Neural progenitor cell (in vitro differentiated cells): ENCODE results near the gene GMCL1. TPM values are rescaled to one million over a fixed set of nuclear protein-coding genes. Genes with fewer than 3 reads are reported as not detected.

ENCODE experiments used
- DNase-seq: peaks from one replicate; pipeline ENCODE4 v3.0.0-alpha.2; 2016; ENCODE audit warnings: low spot score
- H2AFZ ChIP-seq: fragments of 200-600 bp; sonication (generic); replicated peaks from 2 replicates; pipeline ENCODE4 v1.6.1; 2016; ENCODE audit warnings: antibody characterized with exemption
- H3F3A ChIP-seq: fragments of 200-600 bp; sonication (generic); 2 replicates; pipeline ENCODE4 v1.6.1; 2016; ENCODE audit warnings: antibody characterized with exemption, low read depth
- H3K27ac ChIP-seq: fragments of 200-600 bp; sonication (generic); 2 replicates; pipeline ENCODE4 v1.5.1; 2016; ENCODE audit warnings: mild to moderate bottlenecking
- H3K27me3 ChIP-seq: fragments of 200-600 bp; sonication (generic); 2 replicates; pipeline ENCODE4 v1.6.1; 2016; ENCODE audit warnings: mild to moderate bottlenecking, moderate library complexity
- H3K36me3 ChIP-seq: fragments of 200-600 bp; sonication (generic); 2 replicates; pipeline ENCODE4 v1.5.1; 2016
- H3K4me1 ChIP-seq: fragments of 200-600 bp; sonication (generic); 2 replicates; pipeline ENCODE4 v1.6.1; 2016; ENCODE audit warnings: mixed run types
- H3K4me2 ChIP-seq: fragments of 200-600 bp; sonication (generic); 2 replicates; pipeline ENCODE4 v1.6.1; 2016
- H3K4me3 ChIP-seq: fragments of 200-600 bp; sonication (generic); 2 replicates; pipeline ENCODE4 v1.5.1; 2016
- H3K79me2 ChIP-seq: fragments of 200-600 bp; sonication (generic); 2 replicates; pipeline ENCODE4 v1.6.1; 2016; ENCODE audit warnings: low read depth
- H3K9ac ChIP-seq: fragments of 200-600 bp; sonication (generic); 2 replicates; pipeline ENCODE4 v1.6.1; 2016
- H3K9me3 ChIP-seq: fragments of 200-600 bp; sonication (generic); 2 replicates; pipeline ENCODE4 v1.5.1; 2016; ENCODE audit warnings: low read depth
- H4K20me1 ChIP-seq: fragments of 200-600 bp; sonication (generic); 2 replicates; pipeline ENCODE4 v1.6.1; 2016; ENCODE audit warnings: low read depth
- H3K27ac Mint-ChIP-seq: 3 replicates; pipeline ENCODE4 v1.8.0; 2021; ENCODE audit warnings: mixed read lengths
- H3K27me3 Mint-ChIP-seq: 2 replicates; pipeline ENCODE4 v1.8.0; 2022; ENCODE audit warnings: low read depth, mild to moderate bottlenecking, inconsistent platforms, moderate library complexity, mixed read lengths; ENCODE audit not compliant: insufficient read depth
- H3K36me3 Mint-ChIP-seq: 3 replicates; pipeline ENCODE4 v1.8.0; 2021; ENCODE audit warnings: mixed read lengths
- H3K4me1 Mint-ChIP-seq: 3 replicates; pipeline ENCODE4 v1.8.0; 2021; ENCODE audit warnings: mixed read lengths
- H3K4me3 Mint-ChIP-seq: 3 replicates; pipeline ENCODE4 v1.8.0; 2021; ENCODE audit warnings: mild to moderate bottlenecking, moderate library complexity, mixed read lengths
- H3K9me3 Mint-ChIP-seq: 3 replicates; pipeline ENCODE4 v1.8.0; 2020; ENCODE audit warnings: mixed read lengths
- EZH2 ChIP-seq: fragments of 200-600 bp; sonication (generic); IDR thresholded peaks from 2 replicates; pipeline ENCODE4 v1.6.1; 2017; ENCODE audit warnings: antibody characterized with exemption, mild to moderate bottlenecking, moderate library complexity
- EZH2phosphoT487 ChIP-seq: fragments of 200-600 bp; sonication (generic); IDR thresholded peaks from 2 replicates; pipeline ENCODE4 v1.6.1; 2017; ENCODE audit warnings: antibody characterized with exemption
- total RNA-seq: library from RNA; depleted of rRNA; stranded (reverse); fragments of >200 nt; gene quantifications from 2 replicates; pipeline ENCODE4 v1.2.3, GENCODE V29; 2015; ENCODE audit warnings: low replicate concordance
- TF ChIP-seq, protein P1 (sequence below): fragments of 200-600 bp; sonication (generic); IDR thresholded peaks from 2 replicates; pipeline ENCODE4 v1.5.1; 2017; ENCODE audit warnings: antibody characterized with exemption, mild to moderate bottlenecking

GMCL1 gene
- total RNA-seq, 1 donor from 2014 or later, result 23.1 TPM

DNA sequence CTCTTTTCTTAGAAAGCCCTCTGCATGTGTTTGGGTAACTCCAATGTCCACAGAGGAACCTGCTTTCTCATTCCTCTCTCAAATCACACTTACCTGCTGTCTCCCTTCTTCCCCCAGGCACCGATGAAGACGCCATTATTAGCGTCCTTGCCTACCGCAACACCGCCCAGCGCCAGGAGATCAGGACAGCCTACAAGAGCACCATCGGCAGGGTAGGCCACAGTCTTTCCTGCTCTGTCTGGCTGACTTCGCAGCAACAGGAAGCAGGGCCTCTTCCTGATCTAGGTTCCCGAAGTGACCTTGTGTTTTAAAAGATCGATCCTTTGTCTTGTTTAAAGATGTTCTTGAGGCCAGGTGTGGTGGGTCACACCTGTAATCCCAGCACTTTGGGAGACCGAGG, 25.0 kb upstream of the GMCL1 start:
- Mint-ChIP-seq H3K36me3 (no peaks in the 10 kb centered on the region), H3K27ac (no peak overlapping the region), H3K27me3 (peaks cover 9% of the 10 kb centered on the region), H3K4me3 (no peak overlapping the region), H3K9me3 (no peaks in the 10 kb centered on the region), H3K4me1 (peaks cover 17% of the 10 kb centered on the region)
- Histone ChIP-seq H3K9ac (no peak overlapping the region), H3K79me2 (no peaks in the 10 kb centered on the region), H3K27ac (no peak overlapping the region), H3K4me3 (no peak overlapping the region), H3K27me3 (no peaks in the 10 kb centered on the region), H3F3A (peaks cover under 1% of the 10 kb centered on the region), H3K4me1 (peaks cover 11% of the 10 kb centered on the region), H3K9me3 (no peaks in the 10 kb centered on the region), H3K4me2 (no peak overlapping the region), H2AFZ (no peak overlapping the region), H4K20me1 (no peaks in the 10 kb centered on the region), H3K36me3 (no peaks in the 10 kb centered on the region)
- no peak for DNase-seq
- TF ChIP-seq EZH2 (no peak), EZH2phosphoT487 (no peak)
- TF ChIP-seq, protein P1, sequence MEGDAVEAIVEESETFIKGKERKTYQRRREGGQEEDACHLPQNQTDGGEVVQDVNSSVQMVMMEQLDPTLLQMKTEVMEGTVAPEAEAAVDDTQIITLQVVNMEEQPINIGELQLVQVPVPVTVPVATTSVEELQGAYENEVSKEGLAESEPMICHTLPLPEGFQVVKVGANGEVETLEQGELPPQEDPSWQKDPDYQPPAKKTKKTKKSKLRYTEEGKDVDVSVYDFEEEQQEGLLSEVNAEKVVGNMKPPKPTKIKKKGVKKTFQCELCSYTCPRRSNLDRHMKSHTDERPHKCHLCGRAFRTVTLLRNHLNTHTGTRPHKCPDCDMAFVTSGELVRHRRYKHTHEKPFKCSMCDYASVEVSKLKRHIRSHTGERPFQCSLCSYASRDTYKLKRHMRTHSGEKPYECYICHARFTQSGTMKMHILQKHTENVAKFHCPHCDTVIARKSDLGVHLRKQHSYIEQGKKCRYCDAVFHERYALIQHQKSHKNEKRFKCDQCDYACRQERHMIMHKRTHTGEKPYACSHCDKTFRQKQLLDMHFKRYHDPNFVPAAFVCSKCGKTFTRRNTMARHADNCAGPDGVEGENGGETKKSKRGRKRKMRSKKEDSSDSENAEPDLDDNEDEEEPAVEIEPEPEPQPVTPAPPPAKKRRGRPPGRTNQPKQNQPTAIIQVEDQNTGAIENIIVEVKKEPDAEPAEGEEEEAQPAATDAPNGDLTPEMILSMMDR, result no peak

DNA sequence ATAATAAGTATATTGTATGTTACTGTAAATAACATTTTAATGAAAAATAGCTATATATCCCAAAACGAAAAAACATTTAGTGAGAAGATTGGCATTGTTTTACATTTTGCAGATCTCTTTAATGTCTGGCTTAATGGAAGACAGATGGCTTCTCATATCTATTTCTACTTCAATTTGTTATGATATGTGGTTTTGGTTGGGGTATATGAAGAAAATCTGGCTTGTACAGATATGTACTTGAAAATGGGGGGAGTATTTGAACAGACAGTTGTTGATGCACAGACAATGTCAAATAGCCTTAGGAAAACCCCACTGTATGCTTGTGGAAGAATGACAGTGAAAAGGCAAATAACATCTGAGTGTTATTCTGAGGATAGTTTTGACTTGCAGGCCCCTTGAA, 23.6 kb upstream of the GMCL1 start:
- Histone ChIP-seq H3K9me3 (no peaks in the 10 kb centered on the region), H3F3A (no peaks in the 10 kb centered on the region), H3K79me2 (no peaks in the 10 kb centered on the region), H3K27me3 (no peaks in the 10 kb centered on the region), H3K9ac (no peak overlapping the region), H4K20me1 (no peaks in the 10 kb centered on the region), H3K4me3 (no peak overlapping the region), H2AFZ (no peak overlapping the region), H3K36me3 (no peaks in the 10 kb centered on the region), H3K4me2 (no peak overlapping the region), H3K27ac (no peak overlapping the region), H3K4me1 (peaks cover 7% of the 10 kb centered on the region)
- Mint-ChIP-seq H3K27ac (no peak overlapping the region), H3K36me3 (no peaks in the 10 kb centered on the region), H3K4me3 (no peak overlapping the region), H3K9me3 (no peaks in the 10 kb centered on the region), H3K4me1 (peaks cover 8% of the 10 kb centered on the region), H3K27me3 (peaks cover 6% of the 10 kb centered on the region)
- TF ChIP-seq EZH2phosphoT487 (no peak), EZH2 (no peak)
- TF ChIP-seq, protein P1, result no peak
- DNase-seq, result no peak

DNA sequence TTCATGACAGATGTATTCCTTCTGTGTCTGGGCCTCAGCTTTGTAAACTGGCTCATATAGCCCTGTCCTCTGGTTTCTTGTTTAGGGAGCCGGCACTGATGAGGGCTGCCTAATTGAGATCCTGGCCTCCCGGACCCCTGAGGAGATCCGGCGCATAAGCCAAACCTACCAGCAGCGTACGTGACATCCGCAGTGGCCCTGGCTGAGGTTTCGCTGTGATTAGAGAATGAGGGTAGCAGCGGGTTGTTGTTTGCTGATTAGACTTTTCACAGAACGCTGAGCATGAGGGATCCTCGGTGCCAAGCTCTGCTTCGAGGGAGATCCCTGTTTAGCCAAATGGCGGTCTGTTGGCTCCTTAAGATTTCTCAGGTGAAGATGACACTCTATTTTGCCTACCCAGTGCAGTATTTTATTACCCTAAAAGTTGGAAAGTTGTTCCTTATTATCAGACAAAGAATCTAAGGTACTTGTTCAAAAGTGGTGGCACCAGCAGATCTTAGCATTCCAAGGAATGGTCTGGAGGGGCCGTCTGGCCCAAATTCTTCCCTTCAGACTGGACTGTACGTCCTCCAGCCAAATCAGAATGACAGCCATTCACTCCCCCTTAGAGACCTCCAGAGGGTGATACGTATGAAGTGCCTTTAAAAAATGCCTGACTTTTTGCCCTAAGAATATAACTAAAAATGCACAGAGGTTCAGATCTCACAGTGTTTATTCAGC, 21.5 kb upstream of the GMCL1 start:
- no peak overlapping the region for H3K4me3 ChIP-seq
- no peak overlapping the region for H3K4me2 ChIP-seq
- no peak overlapping the region for H2AFZ ChIP-seq
- H3K27me3 Mint-ChIP-seq, result peaks cover 6% of the 10 kb centered on the region
- H3K9me3 ChIP-seq, result no peaks in the 10 kb centered on the region
- TF ChIP-seq EZH2phosphoT487 (no peak), EZH2 (no peak)
- TF ChIP-seq, protein P1, result no peak
- H3K36me3 ChIP-seq, result no peaks in the 10 kb centered on the region
- peak; percentile 13 for DNase-seq
- H3K9me3 Mint-ChIP-seq, result no peaks in the 10 kb centered on the region
- no peaks in the 10 kb centered on the region for H4K20me1 ChIP-seq
- no peaks in the 10 kb centered on the region for H3K4me1 ChIP-seq
- no peaks in the 10 kb centered on the region for H3K27me3 ChIP-seq
- no peaks in the 10 kb centered on the region for H3K36me3 Mint-ChIP-seq
- no peaks in the 10 kb centered on the region for H3K4me1 Mint-ChIP-seq
- H3F3A ChIP-seq, result no peaks in the 10 kb centered on the region
- H3K9ac ChIP-seq, result no peak overlapping the region
- peak overlapping the region; percentile 8 for H3K27ac Mint-ChIP-seq
- H3K27ac ChIP-seq, result no peak overlapping the region
- no peaks in the 10 kb centered on the region for H3K79me2 ChIP-seq
- no peak overlapping the region for H3K4me3 Mint-ChIP-seq
